Colonic mucosa (tissue), 4 donors: Measurements from ENCODE around the gene DLST. TPM values are rescaled to one million over a fixed set of nuclear protein-coding genes. Genes with fewer than 3 reads are reported as not detected.

Source experiments
- DNase-seq: peaks from one replicate; pipeline ENCODE4 v3.0.0-alpha.2; 2020
- H3K27ac ChIP-seq: fragments of 200-600 bp; one replicate; pipeline ENCODE4 v1.8.0; 2021
- H3K27me3 ChIP-seq: fragments of 200-600 bp; one replicate; pipeline ENCODE4 v1.8.0; 2021
- H3K36me3 ChIP-seq: fragments of 200-600 bp; one replicate; pipeline ENCODE4 v1.8.0; 2021
- H3K4me1 ChIP-seq: fragments of 200-600 bp; one replicate; pipeline ENCODE4 v1.8.0; 2021; ENCODE audit warnings: mild to moderate bottlenecking
- H3K4me3 ChIP-seq: fragments of 200-600 bp; one replicate; pipeline ENCODE4 v1.8.0; 2021
- H3K9ac ChIP-seq, 2 donors: one replicate each; pipeline ENCODE4 v1.7.0; 2013; ENCODE audit warnings: control low read depth in 2 of 2, low read depth in 2 of 2, low read length in 2 of 2
- H3K9me3 ChIP-seq: fragments of 200-600 bp; one replicate; pipeline ENCODE4 v1.8.0; 2021
- intact Hi-C: fragments of 100-400 bp; cut with DNase I; formaldehyde crosslinking; loops from one replicate; pipeline ENCODE4 v1.14.1; 2022
- total RNA-seq, 2 donors: library from RNA; stranded (reverse); fragmentation: NEBNext Ultra II Directional in 1 of 2; extraction: Animal tissue kit (Norgen Biotek cat#: 25700) in 1 of 2; gene quantifications; one replicate each; pipeline ENCODE4 v1.2.1, GENCODE V29; 2021
- TF ChIP-seq, protein P1 (sequence below): fragments of 200-600 bp; IDR thresholded peaks from one replicate; pipeline ENCODE4 v1.8.0; 2022; ENCODE audit warnings: antibody characterized with exemption, mild to moderate bottlenecking
- donor health status: healthy.
- donor health status: DM: no; HTN: no; CAD: no.
- donor health status: DM: no; HTN: no; CAD: no.

Gene DLST
- total RNA-seq, 2 donors from 2014 or later, result 148 to 149 TPM

DNA sequence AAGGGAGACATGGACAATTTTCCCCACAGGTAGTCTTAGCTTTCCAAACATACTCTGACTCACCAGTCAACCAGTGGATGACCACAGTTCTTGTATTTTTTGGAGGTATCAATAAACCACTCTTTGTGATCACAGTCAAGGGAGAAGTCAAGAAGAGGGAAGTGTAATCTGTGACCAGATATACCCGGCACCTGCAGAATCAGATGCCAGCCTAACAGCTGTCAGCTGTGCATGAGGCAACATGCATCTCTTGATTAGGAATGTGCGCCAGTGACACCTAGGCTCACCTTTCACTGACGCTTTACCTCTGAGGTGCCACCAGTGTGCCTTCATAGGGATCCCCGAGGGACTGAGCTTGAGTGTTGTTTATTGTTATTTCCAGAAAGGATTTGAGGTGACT, 25.8 kb upstream of the DLST start:
- no peak overlapping the region for H3K4me3 ChIP-seq
- H3K36me3 ChIP-seq, result no peaks in the 10 kb centered on the region
- H3K9me3 ChIP-seq, result no peaks in the 10 kb centered on the region
- no peak for DNase-seq
- H3K9ac ChIP-seq, result no peak overlapping the region
- H3K4me1 ChIP-seq, result no peaks in the 10 kb centered on the region
- TF ChIP-seq, protein P1, sequence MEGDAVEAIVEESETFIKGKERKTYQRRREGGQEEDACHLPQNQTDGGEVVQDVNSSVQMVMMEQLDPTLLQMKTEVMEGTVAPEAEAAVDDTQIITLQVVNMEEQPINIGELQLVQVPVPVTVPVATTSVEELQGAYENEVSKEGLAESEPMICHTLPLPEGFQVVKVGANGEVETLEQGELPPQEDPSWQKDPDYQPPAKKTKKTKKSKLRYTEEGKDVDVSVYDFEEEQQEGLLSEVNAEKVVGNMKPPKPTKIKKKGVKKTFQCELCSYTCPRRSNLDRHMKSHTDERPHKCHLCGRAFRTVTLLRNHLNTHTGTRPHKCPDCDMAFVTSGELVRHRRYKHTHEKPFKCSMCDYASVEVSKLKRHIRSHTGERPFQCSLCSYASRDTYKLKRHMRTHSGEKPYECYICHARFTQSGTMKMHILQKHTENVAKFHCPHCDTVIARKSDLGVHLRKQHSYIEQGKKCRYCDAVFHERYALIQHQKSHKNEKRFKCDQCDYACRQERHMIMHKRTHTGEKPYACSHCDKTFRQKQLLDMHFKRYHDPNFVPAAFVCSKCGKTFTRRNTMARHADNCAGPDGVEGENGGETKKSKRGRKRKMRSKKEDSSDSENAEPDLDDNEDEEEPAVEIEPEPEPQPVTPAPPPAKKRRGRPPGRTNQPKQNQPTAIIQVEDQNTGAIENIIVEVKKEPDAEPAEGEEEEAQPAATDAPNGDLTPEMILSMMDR, result no peak
- no peaks in the 10 kb centered on the region for H3K27me3 ChIP-seq
- intact Hi-C loops, result no loop called here
- H3K27ac ChIP-seq, result no peak overlapping the region

GRCh38 chr14:74856366-74856765, 25.4 kb upstream of the DLST start:
- Histone ChIP-seq H3K27me3 (no peaks in the 10 kb centered on the region), H3K36me3 (no peaks in the 10 kb centered on the region), H3K9me3 (no peaks in the 10 kb centered on the region), H3K9ac (no peak overlapping the region), H3K4me1 (no peaks in the 10 kb centered on the region), H3K4me3 (no peak overlapping the region), H3K27ac (no peak overlapping the region)
- no peak for DNase-seq
- TF ChIP-seq, protein P1, result no peak
- intact Hi-C loops, result no loop called here

DNA sequence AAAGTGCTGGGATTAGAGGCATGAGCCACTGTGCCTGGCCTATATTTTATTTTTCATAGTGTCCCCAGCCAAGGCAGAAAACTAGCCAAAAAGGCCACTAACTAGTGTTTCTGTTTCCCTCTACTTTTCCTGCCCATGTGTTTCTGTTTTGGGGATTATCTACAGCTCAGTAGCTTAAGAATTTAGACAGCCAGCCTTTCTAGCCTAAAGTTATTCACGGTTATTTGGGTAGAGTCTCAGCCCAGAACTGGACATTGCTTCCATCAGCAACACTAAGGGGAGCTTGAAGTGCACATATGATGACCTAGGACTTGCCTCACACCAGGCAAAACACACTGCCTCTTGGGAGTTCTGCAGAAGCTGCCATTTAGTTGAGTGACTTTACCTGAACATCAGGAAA, 23.7 kb upstream of the DLST start:
- Histone ChIP-seq H3K27ac (no peak overlapping the region), H3K4me1 (no peaks in the 10 kb centered on the region), H3K27me3 (no peaks in the 10 kb centered on the region), H3K36me3 (no peaks in the 10 kb centered on the region), H3K9ac (no peak overlapping the region), H3K4me3 (no peak overlapping the region), H3K9me3 (no peaks in the 10 kb centered on the region)
- intact Hi-C loops, result no loop called here
- TF ChIP-seq, protein P1, result no peak
- DNase-seq, result no peak

GRCh38 chr14:74859757-74860552, 21.8 kb upstream of the DLST start:
- DNase-seq, result no peak

DNA sequence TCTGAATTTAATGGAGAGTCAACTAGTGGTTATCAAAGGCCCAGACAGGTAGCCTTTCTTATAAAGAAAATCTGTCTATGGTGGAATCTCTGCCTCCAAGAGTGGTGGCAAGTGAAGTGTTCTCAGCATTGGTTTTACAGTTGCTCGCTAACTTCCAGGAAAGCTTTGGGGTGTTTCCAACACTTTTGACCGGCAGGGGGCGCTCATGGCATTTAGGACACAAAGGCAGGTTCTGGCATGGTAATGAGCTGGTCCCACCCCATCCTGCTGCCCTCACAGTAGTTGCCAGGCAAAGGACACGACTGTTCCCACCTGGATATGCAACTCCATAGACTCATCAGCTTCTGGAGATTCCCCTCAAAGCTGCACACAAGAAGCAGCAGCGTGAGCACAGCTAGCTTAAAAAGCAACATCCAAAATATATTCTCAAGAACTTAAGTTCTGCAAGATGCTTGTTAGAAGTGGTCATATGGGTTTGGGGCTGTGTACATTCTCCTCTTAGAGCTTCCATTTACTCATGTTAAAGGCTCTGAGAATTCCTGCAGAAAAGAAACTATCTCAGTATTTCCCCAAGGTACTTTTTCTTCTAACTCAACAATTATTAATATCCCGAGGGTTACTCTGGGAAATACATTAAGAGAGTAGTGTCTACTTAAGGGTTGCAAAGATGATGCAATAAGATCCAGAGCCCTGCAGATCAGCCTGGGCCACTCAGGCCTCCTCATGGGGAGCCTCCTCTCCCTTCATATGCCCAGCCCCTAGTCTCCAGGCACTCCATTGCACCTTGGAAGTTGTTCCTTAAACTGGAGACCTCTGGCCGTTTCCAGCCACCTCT, 20.6 kb upstream of the DLST start:
- H3K27me3 ChIP-seq, result no peaks in the 10 kb centered on the region
- DNase-seq, result peak; percentile 95
- no peaks in the 10 kb centered on the region for H3K36me3 ChIP-seq
- H3K27ac ChIP-seq, result no peak overlapping the region
- intact Hi-C loops, result loop anchor here (2.0 to 5.0 kb wide), 2 partner anchors 44 to 226 kb away; no protein-coding TSS in a partner anchor
- H3K4me3 ChIP-seq, result no peak overlapping the region
- H3K9ac ChIP-seq, result no peak overlapping the region
- H3K4me1 ChIP-seq, result no peaks in the 10 kb centered on the region
- H3K9me3 ChIP-seq, result no peaks in the 10 kb centered on the region
- TF ChIP-seq, protein P1, result peak; percentile 93

More at GRCh38 chr14:74859757-74860552, 21.8 kb upstream of the DLST start:
- H3K27me3 ChIP-seq, result no peaks in the 10 kb centered on the region
- no peaks in the 10 kb centered on the region for H3K36me3 ChIP-seq
- no peak overlapping the region for H3K4me3 ChIP-seq
- TF ChIP-seq, protein P1, result no peak
- intact Hi-C loops, result loop anchor here (2.0 to 5.0 kb wide), 2 partner anchors 45 to 227 kb away; no protein-coding TSS in a partner anchor
- no peaks in the 10 kb centered on the region for H3K9me3 ChIP-seq
- no peaks in the 10 kb centered on the region for H3K4me1 ChIP-seq
- H3K27ac ChIP-seq, result no peak overlapping the region
- no peak overlapping the region for H3K9ac ChIP-seq
